Measurements from ENCODE around the gene MAPKAP1.

- TF ChIP-seq POLR2AphosphoS5 (IDR thresholded peaks at IDR 0.05; ENCODE audit: low read depth, low read length) (no peak), TAF1 (IDR thresholded peaks at IDR 0.05; ENCODE audit: borderline replicate concordance, insufficient read depth, low read length) (no peak), SIN3A (IDR thresholded peaks at IDR 0.05; ENCODE audit: borderline replicate concordance, insufficient read depth, low read length) (no peak)
Measured at GRCh38 chr9:125683486-125683885, 23.5 kb downstream of the MAPKAP1 start.
